ENCODE results near the gene MPDU1. TPM values are rescaled to one million over a fixed set of nuclear protein-coding genes. Genes with fewer than 3 reads are reported as not detected.

The MPDU1 gene
- total RNA-seq, 1 experiment from 2014 or later, result 57.0 TPM

DNA sequence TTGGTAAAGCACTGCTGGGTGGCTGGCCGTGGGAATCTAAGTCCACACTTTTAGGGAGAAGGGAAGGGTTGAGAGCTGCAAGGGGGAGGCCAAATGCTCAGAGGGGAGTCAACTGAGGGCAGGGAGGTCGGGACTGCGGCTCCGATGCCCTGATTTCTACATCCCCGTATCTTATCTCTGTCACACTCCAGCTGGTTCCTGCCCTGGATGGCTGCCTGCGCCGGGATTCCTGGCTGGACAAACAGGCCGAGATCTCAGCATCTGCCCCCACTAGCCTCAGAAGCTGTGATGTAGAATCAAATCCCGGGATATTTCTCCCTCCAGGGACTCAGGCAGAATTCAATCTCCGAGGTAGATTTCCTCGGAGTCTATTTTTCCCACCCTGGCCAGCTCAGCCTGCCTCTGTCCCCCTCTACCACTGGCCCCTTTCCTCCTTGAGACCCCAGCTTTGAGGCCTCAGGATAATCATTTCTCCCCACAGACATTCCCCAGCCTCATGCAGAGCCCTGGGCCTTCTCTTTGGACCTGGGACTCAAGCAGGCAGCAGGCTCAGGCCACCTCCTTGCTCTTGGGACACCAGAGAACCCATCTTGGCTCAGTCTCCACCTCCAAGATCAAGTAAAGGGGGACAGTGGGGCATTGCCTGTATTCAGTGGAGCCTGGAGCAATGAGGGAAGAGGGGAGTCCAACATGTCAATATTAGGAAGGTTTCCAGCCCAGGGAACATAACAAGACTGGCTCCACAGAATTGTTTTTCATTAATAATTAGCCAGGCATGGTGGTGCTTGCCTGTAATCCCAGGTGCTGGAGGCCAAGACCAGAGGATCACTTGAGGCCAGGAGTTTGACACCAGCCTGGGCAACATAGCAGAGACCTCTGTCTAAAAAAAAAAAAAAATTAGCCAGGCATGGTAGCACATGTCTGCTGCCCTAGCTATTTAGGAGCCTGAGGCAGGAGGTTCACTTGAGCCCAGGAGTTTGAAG lies 48.0 kb downstream of the MPDU1 start:
- TF ChIP-seq GTF2I (CRISPR knock-in tag; conservative IDR thresholded peaks at IDR 0.05) (no peak), NR2C2 (CRISPR knock-in tag; IDR thresholded peaks at IDR 0.05) (no peak), ZNF423 (CRISPR knock-in tag; IDR thresholded peaks at IDR 0.05) (no peak), ZNF396 (CRISPR knock-in tag; IDR thresholded peaks at IDR 0.05; ENCODE audit: borderline replicate concordance) (no peak), ZNF138 (CRISPR knock-in tag; conservative IDR thresholded peaks at IDR 0.05) (no peak), ZBTB21 (CRISPR knock-in tag; IDR thresholded peaks at IDR 0.05; ENCODE audit: borderline replicate concordance) (no peak), SMAD4 (CRISPR knock-in tag; IDR thresholded peaks at IDR 0.05) (no peak), FOXP1 (CRISPR knock-in tag; IDR thresholded peaks at IDR 0.05; ENCODE audit: borderline replicate concordance) (no peak)
- TF ChIP-seq, protein P1, sequence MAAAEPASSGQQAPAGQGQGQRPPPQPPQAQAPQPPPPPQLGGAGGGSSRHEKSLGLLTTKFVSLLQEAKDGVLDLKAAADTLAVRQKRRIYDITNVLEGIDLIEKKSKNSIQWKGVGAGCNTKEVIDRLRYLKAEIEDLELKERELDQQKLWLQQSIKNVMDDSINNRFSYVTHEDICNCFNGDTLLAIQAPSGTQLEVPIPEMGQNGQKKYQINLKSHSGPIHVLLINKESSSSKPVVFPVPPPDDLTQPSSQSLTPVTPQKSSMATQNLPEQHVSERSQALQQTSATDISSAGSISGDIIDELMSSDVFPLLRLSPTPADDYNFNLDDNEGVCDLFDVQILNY (CRISPR knock-in tag; IDR thresholded peaks at IDR 0.05), result no peak
- TF ChIP-seq, protein P2, sequence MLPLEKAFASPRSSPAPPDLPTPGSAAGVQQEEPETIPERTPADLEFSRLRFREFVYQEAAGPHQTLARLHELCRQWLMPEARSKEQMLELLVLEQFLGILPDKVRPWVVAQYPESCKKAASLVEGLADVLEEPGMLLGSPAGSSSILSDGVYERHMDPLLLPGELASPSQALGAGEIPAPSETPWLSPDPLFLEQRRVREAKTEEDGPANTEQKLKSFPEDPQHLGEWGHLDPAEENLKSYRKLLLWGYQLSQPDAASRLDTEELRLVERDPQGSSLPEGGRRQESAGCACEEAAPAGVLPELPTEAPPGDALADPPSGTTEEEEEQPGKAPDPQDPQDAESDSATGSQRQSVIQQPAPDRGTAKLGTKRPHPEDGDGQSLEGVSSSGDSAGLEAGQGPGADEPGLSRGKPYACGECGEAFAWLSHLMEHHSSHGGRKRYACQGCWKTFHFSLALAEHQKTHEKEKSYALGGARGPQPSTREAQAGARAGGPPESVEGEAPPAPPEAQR (CRISPR knock-in tag; IDR thresholded peaks at IDR 0.05), result no peak
- DNase-seq (ENCODE audit: low spot score) (no peak), ATAC-seq (no peak)
- Mint-ChIP-seq H3K4me3 (no peak overlapping the region), H3K4me1 (peaks cover 37% of the 10 kb centered on the region), H3K27ac (no peak overlapping the region), H3K36me3 (no peaks in the 10 kb centered on the region; the same call in 1 of the 2 replicates), H3K9me3 (no peaks in the 10 kb centered on the region), H3K27me3 (ENCODE audit: low read depth) (no peaks in the 10 kb centered on the region)
- ChIA-PET POLR2A (interaction anchor here (1.0 to 5.8 kb wide), 6 partner anchors 19 to 85 kb away, joined by 3 to 68 read pairs (median 5); partner anchors contain the start of genes ATP1B2, SOX15, TP53 and WRAP53), CTCF (interaction anchor here (0.7 to 7.5 kb wide), 30 partner anchors 8 to 462 kb away, joined by 3 to 205 read pairs (median 6); partner anchors contain the start of genes ATP1B2, CD68, DNAH2 and EFNB3)

DNA sequence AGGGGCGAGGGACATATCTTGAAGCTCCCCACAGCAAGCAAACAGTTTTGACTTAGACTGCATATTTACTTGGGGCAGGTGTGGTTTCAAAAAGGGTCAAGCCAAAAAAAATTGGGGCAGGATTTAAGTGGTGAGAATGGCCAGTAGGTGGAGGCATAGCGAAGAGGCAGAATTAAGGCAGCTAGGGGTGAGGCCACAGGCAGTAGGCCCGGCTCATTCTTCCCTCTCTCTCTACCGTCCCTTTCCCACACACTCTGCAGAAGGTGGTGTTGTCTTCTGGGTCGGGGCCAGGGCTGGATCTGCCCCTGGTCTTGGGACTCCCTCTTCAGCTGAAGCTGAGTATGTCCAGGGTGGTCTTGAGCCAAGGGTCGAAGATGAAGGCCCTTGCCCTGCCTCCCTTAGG lies 48.8 kb downstream of the MPDU1 start:
- H3K9me3 Mint-ChIP-seq, result no peaks in the 10 kb centered on the region
- no peak overlapping the region for H3K27ac Mint-ChIP-seq
- no peak for TF ChIP-seq KAT7 (CRISPR knock-in tag; IDR thresholded peaks at IDR 0.05; ENCODE audit: borderline replicate concordance)
- TF ChIP-seq, protein P3, sequence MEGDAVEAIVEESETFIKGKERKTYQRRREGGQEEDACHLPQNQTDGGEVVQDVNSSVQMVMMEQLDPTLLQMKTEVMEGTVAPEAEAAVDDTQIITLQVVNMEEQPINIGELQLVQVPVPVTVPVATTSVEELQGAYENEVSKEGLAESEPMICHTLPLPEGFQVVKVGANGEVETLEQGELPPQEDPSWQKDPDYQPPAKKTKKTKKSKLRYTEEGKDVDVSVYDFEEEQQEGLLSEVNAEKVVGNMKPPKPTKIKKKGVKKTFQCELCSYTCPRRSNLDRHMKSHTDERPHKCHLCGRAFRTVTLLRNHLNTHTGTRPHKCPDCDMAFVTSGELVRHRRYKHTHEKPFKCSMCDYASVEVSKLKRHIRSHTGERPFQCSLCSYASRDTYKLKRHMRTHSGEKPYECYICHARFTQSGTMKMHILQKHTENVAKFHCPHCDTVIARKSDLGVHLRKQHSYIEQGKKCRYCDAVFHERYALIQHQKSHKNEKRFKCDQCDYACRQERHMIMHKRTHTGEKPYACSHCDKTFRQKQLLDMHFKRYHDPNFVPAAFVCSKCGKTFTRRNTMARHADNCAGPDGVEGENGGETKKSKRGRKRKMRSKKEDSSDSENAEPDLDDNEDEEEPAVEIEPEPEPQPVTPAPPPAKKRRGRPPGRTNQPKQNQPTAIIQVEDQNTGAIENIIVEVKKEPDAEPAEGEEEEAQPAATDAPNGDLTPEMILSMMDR (IDR thresholded peaks at IDR 0.05), result peak; percentile 28; the same call in 1 of the 2 replicates
- ATAC-seq, result peak; percentile 55
- ChIA-PET POLR2A (interaction anchor here (1.0 to 5.8 kb wide), 4 partner anchors 18 to 84 kb away, joined by 3 to 68 read pairs (median 6); partner anchors contain the start of genes ATP1B2, TP53 and WRAP53), CTCF (interaction anchor here (0.5 to 7.5 kb wide), 34 partner anchors 9 to 1782 kb away, joined by 3 to 205 read pairs (median 4); partner anchors contain the start of genes ATP1B2, CD68, DNAH2 and EFNB3)
- DNase-seq (ENCODE audit: low spot score), result peak; percentile 56
- H3K27me3 Mint-ChIP-seq (ENCODE audit: low read depth), result no peaks in the 10 kb centered on the region
- no peaks in the 10 kb centered on the region for H3K36me3 Mint-ChIP-seq
- H3K4me1 Mint-ChIP-seq, result peaks cover 35% of the 10 kb centered on the region
- no peak overlapping the region for H3K4me3 Mint-ChIP-seq

DNA sequence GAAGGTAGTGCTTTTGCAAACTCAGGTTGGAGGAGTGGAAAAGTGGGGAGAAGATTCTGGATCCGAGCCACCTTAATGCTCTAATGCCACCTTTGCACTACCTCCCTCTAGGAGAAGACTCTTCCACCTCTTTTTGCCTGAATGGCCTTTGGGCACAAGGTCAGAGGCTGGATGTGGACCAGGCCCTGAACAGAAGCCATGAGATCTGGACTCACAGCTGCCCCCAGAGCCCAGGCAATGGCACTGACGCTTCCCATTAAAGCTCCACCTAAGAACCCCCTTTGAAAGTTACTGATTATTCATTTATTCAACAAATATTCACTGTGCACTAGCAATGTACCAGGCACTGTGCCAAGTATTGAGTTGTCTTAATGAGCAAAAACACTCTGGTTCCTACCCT lies 49.4 kb downstream of the MPDU1 start:
- POLR2A ChIA-PET, result interaction anchor here (0.6 to 5.8 kb wide), 4 partner anchors 18 to 83 kb away, joined by 5 to 68 read pairs (median 6); partner anchors contain the start of genes ATP1B2, TP53 and WRAP53
- Mint-ChIP-seq H3K36me3 (no peaks in the 10 kb centered on the region), H3K4me1 (peaks cover 35% of the 10 kb centered on the region), H3K4me3 (no peak overlapping the region), H3K9me3 (no peaks in the 10 kb centered on the region), H3K27ac (no peak overlapping the region), H3K27me3 (ENCODE audit: low read depth) (no peaks in the 10 kb centered on the region)
- ATAC-seq (peak; percentile 30), DNase-seq (ENCODE audit: low spot score) (peak; percentile 31)
- CTCF ChIA-PET, result interaction anchor here (0.5 to 7.5 kb wide), 30 partner anchors 9 to 1782 kb away, joined by 3 to 205 read pairs (median 6); partner anchors contain the start of genes ATP1B2, CD68, DNAH2 and EFNB3
- TF ChIP-seq, protein P4, sequence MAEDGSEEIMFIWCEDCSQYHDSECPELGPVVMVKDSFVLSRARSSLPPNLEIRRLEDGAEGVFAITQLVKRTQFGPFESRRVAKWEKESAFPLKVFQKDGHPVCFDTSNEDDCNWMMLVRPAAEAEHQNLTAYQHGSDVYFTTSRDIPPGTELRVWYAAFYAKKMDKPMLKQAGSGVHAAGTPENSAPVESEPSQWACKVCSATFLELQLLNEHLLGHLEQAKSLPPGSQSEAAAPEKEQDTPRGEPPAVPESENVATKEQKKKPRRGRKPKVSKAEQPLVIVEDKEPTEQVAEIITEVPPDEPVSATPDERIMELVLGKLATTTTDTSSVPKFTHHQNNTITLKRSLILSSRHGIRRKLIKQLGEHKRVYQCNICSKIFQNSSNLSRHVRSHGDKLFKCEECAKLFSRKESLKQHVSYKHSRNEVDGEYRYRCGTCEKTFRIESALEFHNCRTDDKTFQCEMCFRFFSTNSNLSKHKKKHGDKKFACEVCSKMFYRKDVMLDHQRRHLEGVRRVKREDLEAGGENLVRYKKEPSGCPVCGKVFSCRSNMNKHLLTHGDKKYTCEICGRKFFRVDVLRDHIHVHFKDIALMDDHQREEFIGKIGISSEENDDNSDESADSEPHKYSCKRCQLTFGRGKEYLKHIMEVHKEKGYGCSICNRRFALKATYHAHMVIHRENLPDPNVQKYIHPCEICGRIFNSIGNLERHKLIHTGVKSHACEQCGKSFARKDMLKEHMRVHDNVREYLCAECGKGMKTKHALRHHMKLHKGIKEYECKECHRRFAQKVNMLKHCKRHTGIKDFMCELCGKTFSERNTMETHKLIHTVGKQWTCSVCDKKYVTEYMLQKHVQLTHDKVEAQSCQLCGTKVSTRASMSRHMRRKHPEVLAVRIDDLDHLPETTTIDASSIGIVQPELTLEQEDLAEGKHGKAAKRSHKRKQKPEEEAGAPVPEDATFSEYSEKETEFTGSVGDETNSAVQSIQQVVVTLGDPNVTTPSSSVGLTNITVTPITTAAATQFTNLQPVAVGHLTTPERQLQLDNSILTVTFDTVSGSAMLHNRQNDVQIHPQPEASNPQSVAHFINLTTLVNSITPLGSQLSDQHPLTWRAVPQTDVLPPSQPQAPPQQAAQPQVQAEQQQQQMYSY (CRISPR knock-in tag; IDR thresholded peaks at IDR 0.05), result no peak
- TF ChIP-seq, protein P5, sequence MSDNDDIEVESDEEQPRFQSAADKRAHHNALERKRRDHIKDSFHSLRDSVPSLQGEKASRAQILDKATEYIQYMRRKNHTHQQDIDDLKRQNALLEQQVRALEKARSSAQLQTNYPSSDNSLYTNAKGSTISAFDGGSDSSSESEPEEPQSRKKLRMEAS (CRISPR knock-in tag; IDR thresholded peaks at IDR 0.05), result no peak
- no peak for TF ChIP-seq GRHL2 (CRISPR knock-in tag; IDR thresholded peaks at IDR 0.05; ENCODE audit: insufficient replicate concordance, severe bottlenecking)
- TF ChIP-seq, protein P6, sequence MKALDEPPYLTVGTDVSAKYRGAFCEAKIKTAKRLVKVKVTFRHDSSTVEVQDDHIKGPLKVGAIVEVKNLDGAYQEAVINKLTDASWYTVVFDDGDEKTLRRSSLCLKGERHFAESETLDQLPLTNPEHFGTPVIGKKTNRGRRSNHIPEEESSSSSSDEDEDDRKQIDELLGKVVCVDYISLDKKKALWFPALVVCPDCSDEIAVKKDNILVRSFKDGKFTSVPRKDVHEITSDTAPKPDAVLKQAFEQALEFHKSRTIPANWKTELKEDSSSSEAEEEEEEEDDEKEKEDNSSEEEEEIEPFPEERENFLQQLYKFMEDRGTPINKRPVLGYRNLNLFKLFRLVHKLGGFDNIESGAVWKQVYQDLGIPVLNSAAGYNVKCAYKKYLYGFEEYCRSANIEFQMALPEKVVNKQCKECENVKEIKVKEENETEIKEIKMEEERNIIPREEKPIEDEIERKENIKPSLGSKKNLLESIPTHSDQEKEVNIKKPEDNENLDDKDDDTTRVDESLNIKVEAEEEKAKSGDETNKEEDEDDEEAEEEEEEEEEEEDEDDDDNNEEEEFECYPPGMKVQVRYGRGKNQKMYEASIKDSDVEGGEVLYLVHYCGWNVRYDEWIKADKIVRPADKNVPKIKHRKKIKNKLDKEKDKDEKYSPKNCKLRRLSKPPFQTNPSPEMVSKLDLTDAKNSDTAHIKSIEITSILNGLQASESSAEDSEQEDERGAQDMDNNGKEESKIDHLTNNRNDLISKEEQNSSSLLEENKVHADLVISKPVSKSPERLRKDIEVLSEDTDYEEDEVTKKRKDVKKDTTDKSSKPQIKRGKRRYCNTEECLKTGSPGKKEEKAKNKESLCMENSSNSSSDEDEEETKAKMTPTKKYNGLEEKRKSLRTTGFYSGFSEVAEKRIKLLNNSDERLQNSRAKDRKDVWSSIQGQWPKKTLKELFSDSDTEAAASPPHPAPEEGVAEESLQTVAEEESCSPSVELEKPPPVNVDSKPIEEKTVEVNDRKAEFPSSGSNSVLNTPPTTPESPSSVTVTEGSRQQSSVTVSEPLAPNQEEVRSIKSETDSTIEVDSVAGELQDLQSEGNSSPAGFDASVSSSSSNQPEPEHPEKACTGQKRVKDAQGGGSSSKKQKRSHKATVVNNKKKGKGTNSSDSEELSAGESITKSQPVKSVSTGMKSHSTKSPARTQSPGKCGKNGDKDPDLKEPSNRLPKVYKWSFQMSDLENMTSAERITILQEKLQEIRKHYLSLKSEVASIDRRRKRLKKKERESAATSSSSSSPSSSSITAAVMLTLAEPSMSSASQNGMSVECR (CRISPR knock-in tag; IDR thresholded peaks at IDR 0.05; ENCODE audit: borderline replicate concordance), result no peak
- no peak for TF ChIP-seq ZNF423 (CRISPR knock-in tag; IDR thresholded peaks at IDR 0.05)
